ENCODE data around the gene PPDPF.

DNA sequence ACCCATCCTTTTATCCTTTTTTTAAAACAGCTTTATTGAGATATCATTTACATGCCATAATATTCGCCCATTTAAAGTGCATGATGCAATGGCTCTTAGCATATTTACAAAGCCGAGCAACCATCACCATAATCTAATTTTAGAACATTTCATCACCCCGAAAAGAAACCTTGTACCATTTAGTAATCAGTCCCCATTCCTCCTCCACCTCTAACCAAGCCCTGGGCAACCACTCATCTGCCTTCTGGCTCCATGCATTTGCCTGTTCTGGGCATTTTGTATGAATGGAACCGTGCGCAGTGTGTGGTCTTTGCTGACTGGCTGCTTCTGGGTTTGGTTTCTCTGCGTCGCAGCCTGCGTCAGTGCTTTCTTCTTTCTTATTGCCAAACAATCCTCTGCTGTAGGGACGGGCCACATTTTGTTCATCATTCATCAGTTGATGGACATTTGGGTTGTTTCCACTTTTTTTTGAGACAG is 11.4 kb upstream of the PPDPF start:
- TF ChIP-seq, protein P1, sequence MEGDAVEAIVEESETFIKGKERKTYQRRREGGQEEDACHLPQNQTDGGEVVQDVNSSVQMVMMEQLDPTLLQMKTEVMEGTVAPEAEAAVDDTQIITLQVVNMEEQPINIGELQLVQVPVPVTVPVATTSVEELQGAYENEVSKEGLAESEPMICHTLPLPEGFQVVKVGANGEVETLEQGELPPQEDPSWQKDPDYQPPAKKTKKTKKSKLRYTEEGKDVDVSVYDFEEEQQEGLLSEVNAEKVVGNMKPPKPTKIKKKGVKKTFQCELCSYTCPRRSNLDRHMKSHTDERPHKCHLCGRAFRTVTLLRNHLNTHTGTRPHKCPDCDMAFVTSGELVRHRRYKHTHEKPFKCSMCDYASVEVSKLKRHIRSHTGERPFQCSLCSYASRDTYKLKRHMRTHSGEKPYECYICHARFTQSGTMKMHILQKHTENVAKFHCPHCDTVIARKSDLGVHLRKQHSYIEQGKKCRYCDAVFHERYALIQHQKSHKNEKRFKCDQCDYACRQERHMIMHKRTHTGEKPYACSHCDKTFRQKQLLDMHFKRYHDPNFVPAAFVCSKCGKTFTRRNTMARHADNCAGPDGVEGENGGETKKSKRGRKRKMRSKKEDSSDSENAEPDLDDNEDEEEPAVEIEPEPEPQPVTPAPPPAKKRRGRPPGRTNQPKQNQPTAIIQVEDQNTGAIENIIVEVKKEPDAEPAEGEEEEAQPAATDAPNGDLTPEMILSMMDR (IDR thresholded peaks at IDR 0.05; ENCODE audit: low read depth, low read length): no peak
- no peak for TF ChIP-seq MYC (IDR thresholded peaks at IDR 0.05; ENCODE audit: low read depth, low read length)
- TF ChIP-seq POLR2A (IDR thresholded peaks at IDR 0.05; ENCODE audit: extremely low read depth, insufficient read length): no peak
